Cardiac muscle cell (in vitro differentiated cells and primary cell): ENCODE measurements around the gene RFTN1. TPM values are rescaled to one million over a fixed set of nuclear protein-coding genes. Genes with fewer than 3 reads are reported as not detected.
A peak's percentile ranks its signal among the peaks of the same experiment; 100 is the strongest.

Experiments used
- DNase-seq, 2 donors: peaks; one replicate each; pipeline versions ENCODE4 v3.0.0 to v3.0.0-alpha.2; 2010 to 2017; ENCODE audit warnings: low read depth in 1 of 2, low spot score in 1 of 2
- H3K27ac ChIP-seq: fragments of 200-600 bp; sonication (generic); 2 replicates; pipeline ENCODE4 v1.5.1; 2016
- H3K27me3 ChIP-seq: fragments of 200-600 bp; sonication (generic); 2 replicates; pipeline ENCODE4 v1.6.0; 2016; ENCODE audit warnings: control low read depth
- H3K36me3 ChIP-seq: fragments of 200-600 bp; sonication (generic); 2 replicates; pipeline ENCODE4 v1.5.1; 2016; ENCODE audit warnings: control low read depth
- H3K4me1 ChIP-seq: fragments of 200-600 bp; sonication (generic); 2 replicates; pipeline ENCODE4 v1.8.1; 2017; ENCODE audit warnings: low read depth, mild to moderate bottlenecking, mixed run types
- H3K4me3 ChIP-seq: fragments of 200-600 bp; sonication (generic); 2 replicates; pipeline ENCODE4 v1.5.1; 2016; ENCODE audit warnings: mild to moderate bottlenecking
- H3K9me3 ChIP-seq: fragments of 200-600 bp; sonication (generic); 2 replicates; pipeline ENCODE4 v1.5.1; 2017; ENCODE audit warnings: low read depth, mild to moderate bottlenecking, control low read depth
- CTCF ChIP-seq: IDR thresholded peaks from 2 replicates; pipeline ENCODE4 v1.5.1; 2012; ENCODE audit warnings: low read depth, mild to moderate bottlenecking, low read length
- polyA plus RNA-seq: library from polyadenylated mRNA; unstranded; fragments of >200 nt; fragmentation: Nextera tagmentation; extraction: Ambion mirVana; gene quantifications from 2 replicates; pipeline ENCODE4 v1.2.1, GENCODE V29; 2016
- total RNA-seq: library from RNA; depleted of rRNA; stranded (reverse); fragments of >200 nt; gene quantifications from 2 replicates; pipeline ENCODE4 v1.2.3, GENCODE V29; 2016

RFTN1 gene
- total and polyA plus RNA-seq, 2 experiments from 2014 or later = 30.6 to 42.4 TPM

DNA sequence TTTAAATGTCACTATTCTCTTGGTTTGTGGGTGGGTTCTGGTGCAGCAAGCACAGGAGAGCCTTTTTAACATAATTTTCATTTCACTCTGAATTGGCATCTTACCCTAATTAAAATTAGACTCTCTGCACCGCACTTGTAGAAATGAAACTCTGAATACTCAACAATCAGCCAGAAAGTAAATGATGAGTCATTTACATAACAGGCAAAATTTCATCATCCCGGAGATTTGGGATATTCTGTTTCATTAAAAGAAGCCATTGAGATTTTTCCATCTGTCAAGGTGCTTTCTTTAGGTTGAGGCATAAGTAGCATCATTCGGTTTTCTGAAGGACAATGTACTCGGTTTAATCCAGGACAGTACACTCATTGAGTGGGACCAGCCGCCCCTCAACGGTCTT is 111.0 kb downstream of the RFTN1 start:
- peaks cover 26% of the 10 kb centered on the region for H3K4me1 ChIP-seq
- peak in 1 of 2 donors; percentile 62 for DNase-seq

GRCh38 chr3:16401273-16401672 is 112.2 kb downstream of the RFTN1 start:
- Histone ChIP-seq H3K27me3 (no peaks in the 10 kb centered on the region), H3K4me3 (no peak overlapping the region), H3K9me3 (no peaks in the 10 kb centered on the region), H3K27ac (peak overlapping the region; percentile 86), H3K36me3 (no peaks in the 10 kb centered on the region), H3K4me1 (peaks cover 30% of the 10 kb centered on the region)
- no peak for DNase-seq
- no peak for TF ChIP-seq CTCF

More for the DNA sequence above, 111.0 kb downstream of the RFTN1 start:
- Histone ChIP-seq H3K9me3 (no peaks in the 10 kb centered on the region), H3K27ac (no peak overlapping the region), H3K27me3 (no peaks in the 10 kb centered on the region), H3K36me3 (no peaks in the 10 kb centered on the region), H3K4me3 (no peak overlapping the region)
- TF ChIP-seq CTCF = no peak

DNA sequence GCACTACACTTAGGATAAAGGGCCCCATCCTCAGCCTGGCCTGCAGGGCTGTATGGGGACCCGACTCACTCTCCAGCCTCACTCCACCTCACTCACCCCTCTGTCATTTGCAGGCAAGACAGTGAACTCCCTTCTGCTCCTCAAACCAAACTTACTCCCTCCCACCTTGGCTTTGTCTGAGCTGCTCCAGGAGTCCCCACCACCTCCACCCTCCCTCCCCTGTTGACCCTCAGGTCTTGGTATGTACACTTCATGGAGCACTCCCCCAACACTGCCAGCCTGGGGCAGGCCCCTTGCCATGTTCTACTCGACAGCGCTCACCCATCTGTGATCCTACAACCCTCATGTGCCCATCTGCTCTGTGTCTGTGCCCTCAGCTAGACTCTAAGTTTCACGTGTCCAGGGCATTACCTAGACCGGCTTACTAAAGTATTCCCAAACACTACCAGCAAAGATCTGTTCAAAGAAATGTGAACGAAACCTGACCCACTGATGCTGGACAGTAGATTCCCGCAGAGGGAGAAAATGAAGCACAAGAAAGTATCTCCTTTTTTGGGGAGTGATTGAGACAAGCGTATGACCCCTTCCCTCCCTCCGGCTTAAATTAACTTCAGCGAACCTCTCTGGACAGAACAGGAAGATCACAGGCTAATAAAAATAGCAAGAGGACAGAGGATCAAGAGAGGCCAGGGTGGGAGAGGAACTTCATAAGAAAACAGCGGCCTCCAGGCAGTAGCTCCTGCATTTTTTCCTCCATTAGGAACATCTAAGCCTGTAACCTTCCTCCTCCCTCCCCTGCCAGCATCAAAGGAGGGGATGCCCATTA is 113.2 kb downstream of the RFTN1 start:
- peaks cover 38% of the 10 kb centered on the region for H3K4me1 ChIP-seq
- no peaks in the 10 kb centered on the region for H3K9me3 ChIP-seq
- TF ChIP-seq CTCF = no peak
- H3K27me3 ChIP-seq = no peaks in the 10 kb centered on the region
- no peaks in the 10 kb centered on the region for H3K36me3 ChIP-seq
- peak in 1 of 2 donors; percentile 18 for DNase-seq
- no peak overlapping the region for H3K4me3 ChIP-seq
- peak overlapping the region; percentile 86 for H3K27ac ChIP-seq

DNA sequence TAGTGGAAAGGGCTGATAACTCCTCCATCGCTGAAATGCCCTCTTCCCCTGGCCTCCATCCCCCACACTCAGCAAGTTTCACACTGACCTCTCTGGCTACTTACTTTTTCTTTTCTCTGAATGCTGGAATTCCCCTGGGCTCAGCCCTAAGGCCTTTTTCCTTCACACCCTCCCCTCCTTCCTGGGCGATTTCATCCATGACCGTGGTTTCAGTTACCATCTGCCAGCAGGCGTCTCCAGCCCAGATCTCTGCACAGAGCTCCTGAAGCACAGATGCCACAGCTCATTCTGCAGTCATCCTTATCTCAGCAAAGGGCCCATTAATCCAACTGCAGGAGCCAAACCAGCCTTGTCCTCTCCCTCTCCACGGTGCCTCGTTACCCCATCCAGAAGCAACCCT is 114.0 kb downstream of the RFTN1 start:
- no peaks in the 10 kb centered on the region for H3K36me3 ChIP-seq

DNA sequence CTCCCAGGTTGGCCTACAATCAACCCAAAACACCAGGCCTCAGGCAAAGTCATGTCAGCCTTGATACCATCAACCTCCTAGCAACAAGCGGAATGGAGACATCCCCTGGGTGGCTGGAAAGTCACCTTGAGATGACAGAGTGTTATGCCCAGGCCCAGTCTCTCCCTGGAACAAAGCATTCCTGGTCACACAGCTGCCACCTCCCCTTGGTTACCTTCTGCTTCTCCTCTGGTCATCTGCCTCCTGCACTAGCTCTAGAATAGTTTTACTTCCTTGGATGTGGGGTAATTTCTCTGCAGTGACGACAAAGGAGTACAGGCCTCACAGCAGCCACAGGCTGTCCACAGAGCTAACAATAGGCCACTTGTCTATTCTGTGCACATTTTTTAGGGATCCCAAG is 114.9 kb downstream of the RFTN1 start:
- no peak for TF ChIP-seq CTCF
- Histone ChIP-seq H3K27ac (peak overlapping the region; percentile 86), H3K36me3 (no peaks in the 10 kb centered on the region), H3K9me3 (no peaks in the 10 kb centered on the region), H3K4me1 (peaks cover 41% of the 10 kb centered on the region), H3K27me3 (no peaks in the 10 kb centered on the region), H3K4me3 (no peak overlapping the region)
- no peak for DNase-seq

More for the DNA sequence above, 114.0 kb downstream of the RFTN1 start:
- Histone ChIP-seq H3K4me1 (peaks cover 41% of the 10 kb centered on the region), H3K9me3 (no peaks in the 10 kb centered on the region), H3K27ac (peak overlapping the region; percentile 86), H3K27me3 (no peaks in the 10 kb centered on the region), H3K4me3 (no peak overlapping the region)
- peak; percentile 49 for TF ChIP-seq CTCF
- DNase-seq = peak; percentile 50 to 88
